HG02870 (cell line): ENCODE measurements around the gene TXNDC17.
"Not testable (repeated sequence)": the region's sequence is repeated elsewhere in the genome, so short reads cannot be mapped to it uniquely, and the experiment has no call there.

ENCODE experiments used
- ATAC-seq: cut with Tn5 transposase; IDR thresholded peaks from one replicate; pipeline ENCODE4 v1.9.1; 2021; ENCODE audit warnings: mild to moderate bottlenecking, moderate library complexity; ENCODE audit not compliant: unreplicated experiment

TXNDC17 gene

GRCh38 chr17:6682339-6682738 is 41.5 kb downstream of the TXNDC17 start:
- ATAC-seq, result no peak

- no peak for ATAC-seq
These were observed 42.3 kb downstream of the TXNDC17 start for GRCh38 chr17:6683081-6683684.

GRCh38 chr17:6683730-6684459 is 43.0 kb downstream of the TXNDC17 start:
- ATAC-seq, result no peak

GRCh38 chr17:6684460-6684783 is 43.6 kb downstream of the TXNDC17 start:
- no peak for ATAC-seq

GRCh38 chr17:6684881-6685767 is 44.3 kb downstream of the TXNDC17 start:
- ATAC-seq, result no peak

- no peak for ATAC-seq
These were observed 45.2 kb downstream of the TXNDC17 start for GRCh38 chr17:6686026-6686425.

- ATAC-seq, result no peak
These were observed 48.1 kb downstream of the TXNDC17 start for GRCh38 chr17:6688944-6689343.

- no peak for ATAC-seq
These were observed 49.8 kb downstream of the TXNDC17 start for GRCh38 chr17:6690641-6691040.

GRCh38 chr17:6691546-6691945 is 50.7 kb downstream of the TXNDC17 start:
- no peak for ATAC-seq

GRCh38 chr17:6691958-6692357 is 51.1 kb downstream of the TXNDC17 start:
- not testable (repeated sequence) for ATAC-seq
